CD4-positive, alpha-beta T cell (primary cell): ENCODE data around the gene ATPAF1. TPM values are rescaled to one million over a fixed set of nuclear protein-coding genes. Genes with fewer than 3 reads are reported as not detected.

ENCODE experiments used
- ATAC-seq: fragments of 200-7000 bp; cut with Tn5 transposase; one replicate; pipeline ENCODE4 v1.10.0; 2022; ENCODE audit warnings: mild to moderate bottlenecking; ENCODE audit not compliant: poor library complexity
- CTCF ChIA-PET: fragments of 350-600 bp; sonication (Branson Sonifier 250); formaldehyde crosslinking; loops from one replicate; lab custom pipeline; 2021; ENCODE audit warnings: antibody characterized with exemption, inconsistent platforms; lab: Charles Lee
- POLR2A ChIA-PET: fragments of 350-600 bp; sonication (Branson Sonifier 250); formaldehyde crosslinking; loops from one replicate; lab custom pipeline; 2021; ENCODE audit warnings: antibody characterized with exemption, inconsistent platforms; lab: Charles Lee
- DNase-seq, 14 experiments: peaks; one replicate each; pipeline ENCODE4 v3.0.0-alpha.2; 2013 to 2020; ENCODE audit warnings: mixed read lengths in 2 of 14
- H3K27ac ChIP-seq, 2 donors: one replicate each; pipeline versions ENCODE4 v1.5.1 to v1.7.0; 2013; ENCODE audit warnings: low read length in 2 of 2, low read depth in 1 of 2, mild to moderate bottlenecking in 1 of 2
- H3K27me3 ChIP-seq, 2 experiments: 1 replicate in 1 of 2; 2 replicates in 1 of 2; pipeline versions ENCODE4 v1.6.1 to v1.7.0; 2013; ENCODE audit warnings: low read length in 2 of 2, control low read depth in 1 of 2, mild to moderate bottlenecking in 1 of 2, moderate library complexity in 1 of 2; ENCODE audit not compliant: insufficient read depth in 2 of 2, control insufficient read depth in 1 of 2
- H3K36me3 ChIP-seq: one replicate; pipeline ENCODE4 v1.6.1; 2013; ENCODE audit warnings: low read length, control low read depth; ENCODE audit not compliant: insufficient read depth
- H3K4me1 ChIP-seq: one replicate; pipeline ENCODE4 v1.6.1; 2013; ENCODE audit warnings: low read length, control low read depth; ENCODE audit not compliant: insufficient read depth
- H3K4me3 ChIP-seq: one replicate; pipeline ENCODE4 v1.5.1; 2013; ENCODE audit warnings: mild to moderate bottlenecking, low read length, moderate library complexity
- H3K9me3 ChIP-seq, 2 experiments: 1 replicate in 1 of 2; 2 replicates in 1 of 2; pipeline versions ENCODE4 v1.6.1 to v1.7.0; 2013; ENCODE audit warnings: low read length in 2 of 2, mild to moderate bottlenecking in 2 of 2, control low read depth in 1 of 2, moderate library complexity in 1 of 2; ENCODE audit not compliant: control insufficient read depth in 1 of 2, insufficient read depth in 1 of 2
- H3K27ac Mint-ChIP-seq: one replicate; pipeline ENCODE4 v1.8.0; 2020; ENCODE audit warnings: mixed read lengths
- H3K27me3 Mint-ChIP-seq: one replicate; pipeline ENCODE4 v1.8.0; 2021; ENCODE audit warnings: mixed read lengths
- H3K36me3 Mint-ChIP-seq: one replicate; pipeline ENCODE4 v1.8.0; 2021; ENCODE audit warnings: low read depth, mixed read lengths
- H3K4me1 Mint-ChIP-seq: one replicate; pipeline ENCODE4 v1.8.0; 2021; ENCODE audit warnings: low read depth, mixed read lengths
- H3K4me3 Mint-ChIP-seq: one replicate; pipeline ENCODE4 v1.8.0; 2020; ENCODE audit warnings: mild to moderate bottlenecking, mixed read lengths
- H3K9me3 Mint-ChIP-seq: one replicate; pipeline ENCODE4 v1.8.0; 2020; ENCODE audit warnings: mixed read lengths
- intact Hi-C, 2 experiments: fragments of 100-400 bp; cut with DNase I in 1 of 2; cut with micrococcal nuclease in 1 of 2; formaldehyde crosslinking; loops; one replicate each; pipeline versions ENCODE4 v1.15.1 to v1.9.0; 2023 to 2025; cut with DNase I, micrococcal nuclease
- total RNA-seq, 174 experiments: library from RNA in 2 of 174; stranded (reverse) in 2 of 174; gene quantifications; one replicate each; pipeline ENCODE4 v1.2.3 and lab custom pipeline; 2021 to 2026
- TF ChIP-seq, protein P1 (sequence below): fragments of 200-600 bp; IDR thresholded peaks from one replicate; pipeline ENCODE4 v1.8.0; 2022; ENCODE audit warnings: antibody characterized with exemption, mild to moderate bottlenecking

Gene ATPAF1
- total RNA-seq, 2 experiments from 2014 or later, result 10.1 to 12.4 TPM

DNA sequence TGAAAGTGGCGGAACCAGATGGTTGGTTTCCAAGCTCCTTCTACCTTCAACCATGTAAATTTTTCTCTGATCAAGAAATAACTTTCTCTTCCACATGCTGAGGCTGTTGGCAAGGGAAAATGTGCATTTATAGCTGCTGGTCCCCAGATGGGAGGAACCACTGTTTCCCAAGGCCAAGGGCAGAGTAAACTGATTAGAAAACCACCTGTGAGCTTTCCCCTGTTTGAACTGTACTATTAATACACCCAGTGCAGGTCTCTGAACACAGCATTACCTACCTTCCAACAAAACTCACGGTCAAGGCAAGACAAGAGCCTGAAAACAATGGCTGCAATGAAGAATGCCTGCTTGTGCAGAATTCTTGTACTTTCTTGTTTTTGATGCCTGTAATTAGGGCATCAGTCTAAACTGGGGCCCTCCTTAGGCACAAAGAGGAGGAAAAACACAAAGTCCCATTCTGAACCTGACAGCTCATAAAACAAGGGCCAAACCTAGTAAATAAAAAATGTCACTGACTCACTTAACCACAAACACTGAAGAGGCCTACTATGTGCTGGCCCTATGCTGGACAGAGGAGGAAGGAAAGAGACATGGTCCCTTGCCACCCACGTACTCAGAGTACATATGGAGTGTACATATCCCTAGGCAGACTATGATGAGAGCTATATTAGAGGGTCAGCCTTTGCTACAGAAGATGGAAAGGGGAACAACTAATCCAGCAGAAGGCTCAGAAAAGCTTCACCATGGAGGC lies 66.7 kb downstream of the ATPAF1 start:
- CTCF ChIA-PET, result no interaction called here
- peaks cover 83% of the 10 kb centered on the region for H3K4me1 Mint-ChIP-seq

DNA sequence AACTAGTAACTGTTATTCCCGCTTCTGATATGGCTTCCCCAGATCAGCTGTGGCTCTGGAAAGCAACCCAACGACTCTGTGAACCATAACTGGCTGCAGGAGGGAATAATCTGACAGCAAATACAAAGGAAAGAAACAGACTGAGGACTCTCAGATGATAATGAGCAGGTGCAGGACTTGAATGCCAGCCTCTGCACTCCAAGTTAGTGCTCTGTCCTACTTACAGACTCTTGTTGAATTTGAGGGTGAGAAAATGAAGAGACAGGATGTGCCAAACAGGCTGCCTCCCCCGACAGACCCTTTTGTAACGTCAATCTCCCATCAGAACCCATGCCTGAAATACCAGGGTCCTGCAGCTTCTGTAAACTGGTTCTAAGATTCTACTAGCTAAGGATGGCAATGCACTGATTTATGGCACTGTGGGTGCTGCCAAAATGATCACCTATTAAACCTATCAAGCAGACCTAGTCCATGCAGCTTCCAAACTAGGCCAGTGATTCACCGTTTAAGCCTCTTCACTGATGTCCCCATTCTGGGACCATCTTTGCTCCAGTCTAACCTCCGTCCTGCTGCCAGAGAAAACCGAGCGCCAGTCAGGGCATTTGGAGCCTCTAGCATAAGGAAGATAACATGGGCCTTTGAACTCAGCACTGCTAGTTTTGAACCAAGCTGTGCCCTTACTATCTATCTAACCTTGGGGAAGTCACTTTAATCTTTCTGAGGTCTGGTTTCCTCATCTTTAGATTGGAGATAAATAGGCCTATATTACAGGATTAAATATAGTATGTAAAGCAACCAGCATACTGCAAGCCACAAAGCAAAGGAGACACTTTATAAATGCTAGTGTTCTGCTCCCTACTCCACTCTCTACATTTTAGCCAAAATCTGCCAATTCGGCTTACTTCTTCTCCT lies 68.8 kb downstream of the ATPAF1 start:
- H3K27ac Mint-ChIP-seq, result peak overlapping the region; percentile 52
- Histone ChIP-seq H3K27me3 (no peaks in the 10 kb centered on the region), H3K27ac (peak overlapping the region in 1 of 2 donors; percentile 44), H3K9me3 (no peaks in the 10 kb centered on the region), H3K36me3 (no peaks in the 10 kb centered on the region), H3K4me1 (peaks cover 49% of the 10 kb centered on the region), H3K4me3 (no peak overlapping the region)
- ATAC-seq, result no peak
- TF ChIP-seq, protein P1, sequence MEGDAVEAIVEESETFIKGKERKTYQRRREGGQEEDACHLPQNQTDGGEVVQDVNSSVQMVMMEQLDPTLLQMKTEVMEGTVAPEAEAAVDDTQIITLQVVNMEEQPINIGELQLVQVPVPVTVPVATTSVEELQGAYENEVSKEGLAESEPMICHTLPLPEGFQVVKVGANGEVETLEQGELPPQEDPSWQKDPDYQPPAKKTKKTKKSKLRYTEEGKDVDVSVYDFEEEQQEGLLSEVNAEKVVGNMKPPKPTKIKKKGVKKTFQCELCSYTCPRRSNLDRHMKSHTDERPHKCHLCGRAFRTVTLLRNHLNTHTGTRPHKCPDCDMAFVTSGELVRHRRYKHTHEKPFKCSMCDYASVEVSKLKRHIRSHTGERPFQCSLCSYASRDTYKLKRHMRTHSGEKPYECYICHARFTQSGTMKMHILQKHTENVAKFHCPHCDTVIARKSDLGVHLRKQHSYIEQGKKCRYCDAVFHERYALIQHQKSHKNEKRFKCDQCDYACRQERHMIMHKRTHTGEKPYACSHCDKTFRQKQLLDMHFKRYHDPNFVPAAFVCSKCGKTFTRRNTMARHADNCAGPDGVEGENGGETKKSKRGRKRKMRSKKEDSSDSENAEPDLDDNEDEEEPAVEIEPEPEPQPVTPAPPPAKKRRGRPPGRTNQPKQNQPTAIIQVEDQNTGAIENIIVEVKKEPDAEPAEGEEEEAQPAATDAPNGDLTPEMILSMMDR, result no peak
- no peak for DNase-seq
- H3K36me3 Mint-ChIP-seq, result peaks cover 16% of the 10 kb centered on the region
- intact Hi-C loops, result no loop called here
- H3K9me3 Mint-ChIP-seq, result no peaks in the 10 kb centered on the region
- no peaks in the 10 kb centered on the region for H3K27me3 Mint-ChIP-seq
- no peak overlapping the region for H3K4me3 Mint-ChIP-seq
- ChIA-PET CTCF (interaction anchor here (1.2 kb wide), 1 partner anchor 9 kb away, joined by 3 read pairs; no protein-coding TSS in a partner anchor), POLR2A (interaction anchor here (1.4 kb wide), 1 partner anchor 17 kb away, joined by 5 read pairs; the partner anchor contains the start of gene MOB3C)
- peaks cover 84% of the 10 kb centered on the region for H3K4me1 Mint-ChIP-seq

More for the DNA sequence above, 66.7 kb downstream of the ATPAF1 start:
- no peak for ATAC-seq
- DNase-seq, result no peak
- Histone ChIP-seq H3K27ac (no peak overlapping the region), H3K27me3 (no peaks in the 10 kb centered on the region), H3K9me3 (no peaks in the 10 kb centered on the region), H3K4me3 (no peak overlapping the region), H3K36me3 (no peaks in the 10 kb centered on the region), H3K4me1 (peaks cover 53% of the 10 kb centered on the region)
- Mint-ChIP-seq H3K9me3 (no peaks in the 10 kb centered on the region), H3K27me3 (no peaks in the 10 kb centered on the region), H3K27ac (peak overlapping the region; percentile 41), H3K4me3 (peak overlapping the region; percentile 76), H3K36me3 (peaks cover 13% of the 10 kb centered on the region)
- intact Hi-C loops, result loop anchor here (5.0 to 10.0 kb wide), 3 partner anchors 67 to 733 kb away; partner anchors contain the start of genes CMPK1 (in 1 of the 2) and EFCAB14 (in 1 of the 2)
- TF ChIP-seq, protein P1, result no peak
- POLR2A ChIA-PET, result interaction anchor here (1.4 kb wide), 1 partner anchor 16 kb away, joined by 4 read pairs; the partner anchor contains the start of gene MOB3C

DNA sequence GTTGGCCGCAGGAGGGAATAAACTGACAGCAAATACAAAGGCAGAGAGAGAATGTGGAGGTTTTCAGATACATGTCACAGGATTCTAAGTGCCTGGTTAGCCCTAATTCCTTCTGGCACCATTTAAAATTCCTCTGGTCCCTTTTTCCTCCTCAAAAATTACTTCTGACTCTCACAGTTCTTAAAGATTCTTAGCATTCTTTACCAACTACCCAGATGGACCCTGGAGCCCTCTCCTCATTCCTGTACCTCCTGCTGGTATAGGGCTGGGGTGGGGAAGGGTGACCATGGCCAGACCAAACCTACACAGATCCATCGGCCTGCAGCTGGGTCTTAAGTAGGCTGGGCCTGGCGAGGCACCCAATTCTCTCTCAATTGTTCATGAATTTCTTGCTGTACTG lies 71.3 kb downstream of the ATPAF1 start:
- Histone ChIP-seq H3K9me3 (no peaks in the 10 kb centered on the region), H3K27me3 (no peaks in the 10 kb centered on the region), H3K27ac (no peak overlapping the region), H3K4me3 (no peak overlapping the region), H3K36me3 (peaks cover 20% of the 10 kb centered on the region), H3K4me1 (peaks cover 34% of the 10 kb centered on the region)
- Mint-ChIP-seq H3K36me3 (peaks cover 31% of the 10 kb centered on the region), H3K4me1 (peaks cover 72% of the 10 kb centered on the region), H3K4me3 (no peak overlapping the region), H3K27ac (no peak overlapping the region), H3K9me3 (no peaks in the 10 kb centered on the region), H3K27me3 (no peaks in the 10 kb centered on the region)
- TF ChIP-seq, protein P1, result no peak
- ATAC-seq (no peak), DNase-seq (no peak)
- CTCF ChIA-PET, result no interaction called here
- intact Hi-C loops, result no loop called here
- POLR2A ChIA-PET, result no interaction called here
